Left renal cortex interstitium (tissue), 4 donors: ENCODE measurements around the gene XRCC5. TPM values are rescaled to one million over a fixed set of nuclear protein-coding genes. Genes with fewer than 3 reads are reported as not detected.
A peak's percentile ranks its signal among the peaks of the same experiment; 100 is the strongest.

Experiments used
- DNase-seq, 4 donors: peaks; one replicate each; pipeline ENCODE4 v3.0.0-alpha.2; 2013; ENCODE audit warnings: low read depth in 4 of 4, low spot score in 2 of 4, missing footprints in 1 of 4
- polyA plus RNA-seq, 4 donors: library from polyadenylated mRNA; unstranded; fragments of 120-200 nt; gene quantifications; one replicate each; pipeline ENCODE4 v1.2.1, GENCODE V29; 2013; ENCODE audit not compliant: insufficient read length in 4 of 4

The XRCC5 gene
- polyA plus RNA-seq, 4 donors: 278 to 392 (median 325) TPM

DNA sequence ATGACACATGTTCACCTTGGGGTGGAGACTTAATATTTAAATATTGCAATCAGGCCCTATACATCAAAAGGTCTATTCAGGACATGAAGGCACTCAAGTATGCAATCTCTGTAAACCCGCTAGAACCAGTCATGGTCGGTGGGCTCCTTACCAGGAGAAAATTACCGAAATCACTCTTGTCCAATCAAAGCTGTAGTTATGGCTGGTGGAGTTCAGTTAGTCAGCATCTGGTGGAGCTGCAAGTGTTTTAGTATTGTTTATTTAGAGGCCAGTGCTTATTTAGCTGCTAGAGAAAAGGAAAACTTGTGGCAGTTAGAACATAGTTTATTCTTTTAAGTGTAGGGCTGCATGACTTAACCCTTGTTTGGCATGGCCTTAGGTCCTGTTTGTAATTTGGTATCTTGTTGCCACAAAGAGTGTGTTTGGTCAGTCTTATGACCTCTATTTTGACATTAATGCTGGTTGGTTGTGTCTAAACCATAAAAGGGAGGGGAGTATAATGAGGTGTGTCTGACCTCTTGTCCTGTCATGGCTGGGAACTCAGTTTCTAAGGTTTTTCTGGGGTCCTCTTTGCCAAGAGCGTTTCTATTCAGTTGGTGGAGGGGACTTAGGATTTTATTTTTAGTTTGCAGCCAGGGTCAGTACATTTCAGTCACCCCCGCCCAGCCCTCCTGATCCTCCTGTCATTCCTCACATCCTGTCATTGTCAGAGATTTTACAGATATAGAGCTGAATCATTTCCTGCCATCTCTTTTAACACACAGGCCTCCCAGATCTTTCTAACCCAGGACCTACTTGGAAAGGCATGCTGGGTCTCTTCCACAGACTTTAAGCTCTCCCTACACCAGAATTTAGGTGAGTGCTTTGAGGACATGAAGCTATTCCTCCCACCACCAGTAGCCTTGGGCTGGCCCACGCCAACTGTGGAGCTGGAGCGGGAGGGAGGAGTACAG, 108.1 kb downstream of the XRCC5 start:
- no peak for DNase-seq

DNA sequence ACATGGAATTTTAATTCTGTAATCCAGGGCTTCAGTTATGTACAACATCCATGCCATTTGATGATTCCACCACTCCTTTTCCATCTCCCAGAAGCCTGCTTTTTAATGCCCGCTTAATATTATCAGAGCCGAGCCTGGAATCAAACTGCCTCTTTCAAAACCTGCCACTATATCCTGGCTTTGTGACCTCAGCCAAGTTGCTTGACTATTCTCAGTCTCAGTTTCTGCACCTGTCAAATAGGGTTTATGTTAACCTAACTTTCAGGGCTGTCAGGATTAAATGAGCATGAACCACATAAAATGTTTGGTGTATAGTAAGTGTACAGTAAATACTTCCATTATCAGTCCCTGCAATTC, 108.7 kb downstream of the XRCC5 start:
- no peak for DNase-seq

DNA sequence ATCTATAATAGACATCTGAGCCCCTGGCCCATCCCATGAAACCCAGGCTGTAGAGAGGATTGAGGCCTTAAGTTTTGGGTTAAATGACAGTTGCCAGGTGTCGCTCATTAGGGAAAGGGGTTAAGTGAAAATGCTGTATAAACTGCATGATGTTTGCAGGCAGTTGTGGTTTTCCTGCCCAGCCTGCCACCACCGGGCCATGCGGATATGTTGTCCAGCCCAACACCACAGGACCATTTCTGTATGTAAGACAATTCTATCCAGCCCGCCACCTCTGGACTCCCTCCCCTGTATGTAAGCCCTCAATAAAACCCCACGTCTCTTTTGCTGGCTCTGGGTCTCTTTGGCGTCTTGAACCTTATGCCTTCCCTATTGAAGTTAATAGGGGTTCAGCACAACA, 110.7 kb downstream of the XRCC5 start:
- no peak for DNase-seq

DNA sequence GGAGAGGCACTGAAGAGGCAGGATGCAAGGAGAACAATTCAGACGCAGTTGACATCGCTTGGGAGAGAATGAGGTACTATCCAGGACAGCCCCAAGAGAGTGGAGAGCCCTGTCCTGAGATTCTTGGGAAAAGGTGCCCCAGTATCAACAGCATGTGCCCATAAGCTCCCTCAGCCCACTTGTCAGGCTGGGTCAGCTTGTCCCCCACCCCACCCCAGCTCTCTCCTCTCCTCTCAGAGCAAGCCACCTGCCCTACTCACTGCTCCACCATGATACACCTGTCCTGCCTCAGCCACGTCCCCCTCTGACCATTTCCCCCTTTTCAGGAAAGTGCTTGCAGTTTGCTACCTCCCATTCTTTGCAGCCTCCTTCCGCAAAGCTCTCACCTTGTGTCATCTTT, 111.8 kb downstream of the XRCC5 start:
- DNase-seq: no peak

DNA sequence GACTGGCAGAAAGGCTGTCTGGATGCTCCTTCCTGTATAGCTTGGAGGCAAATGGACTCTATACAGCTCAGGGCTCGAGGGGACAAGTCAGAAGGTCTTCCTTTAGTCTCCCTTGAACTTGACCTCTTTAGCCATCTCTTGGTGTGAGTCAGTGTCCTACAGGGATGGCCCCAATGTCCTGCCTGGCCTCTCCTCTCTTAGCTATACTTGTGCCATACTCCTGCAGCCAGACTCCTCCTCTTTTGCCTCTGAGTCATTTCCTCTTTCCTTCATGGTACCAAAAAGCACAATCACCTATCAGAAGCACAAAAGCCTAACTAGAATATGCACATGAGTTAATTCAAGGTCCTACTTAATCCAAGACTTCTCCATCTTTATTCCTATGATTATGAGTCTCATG, 112.7 kb downstream of the XRCC5 start:
- no peak for DNase-seq

DNA sequence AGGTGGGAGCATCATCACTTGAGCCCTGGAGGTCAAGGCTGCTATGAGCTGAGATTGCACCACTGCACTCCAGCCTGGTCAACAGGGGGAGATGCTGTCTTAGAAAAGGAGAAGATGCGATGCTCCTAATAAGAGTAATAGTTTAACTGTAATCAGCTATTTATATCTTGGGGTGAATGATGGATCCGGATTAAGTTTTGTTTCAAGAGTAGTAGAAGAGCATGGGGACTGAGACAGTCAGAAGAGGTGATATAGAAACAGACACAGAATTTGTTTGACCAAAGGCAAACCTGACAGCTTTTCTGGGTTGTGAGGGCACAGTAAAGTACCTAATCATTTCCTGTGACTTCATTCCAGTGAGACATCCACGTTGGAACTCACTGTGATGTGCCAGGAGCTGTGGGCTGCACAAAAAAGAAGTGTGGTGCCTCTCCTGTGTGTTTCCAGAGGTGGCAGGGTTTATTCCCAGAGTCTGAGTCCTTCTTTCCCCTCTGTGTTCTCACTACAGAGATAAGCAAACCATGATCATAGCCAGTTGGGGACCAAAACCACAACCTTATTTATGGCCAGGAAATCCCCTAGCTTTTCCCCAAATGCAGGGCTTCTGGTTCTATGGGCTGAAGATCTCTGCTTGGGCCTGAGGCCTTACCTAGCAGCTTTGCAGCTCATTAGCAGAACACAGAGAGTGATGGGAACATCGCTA, 113.7 kb downstream of the XRCC5 start:
- no peak for DNase-seq

DNA sequence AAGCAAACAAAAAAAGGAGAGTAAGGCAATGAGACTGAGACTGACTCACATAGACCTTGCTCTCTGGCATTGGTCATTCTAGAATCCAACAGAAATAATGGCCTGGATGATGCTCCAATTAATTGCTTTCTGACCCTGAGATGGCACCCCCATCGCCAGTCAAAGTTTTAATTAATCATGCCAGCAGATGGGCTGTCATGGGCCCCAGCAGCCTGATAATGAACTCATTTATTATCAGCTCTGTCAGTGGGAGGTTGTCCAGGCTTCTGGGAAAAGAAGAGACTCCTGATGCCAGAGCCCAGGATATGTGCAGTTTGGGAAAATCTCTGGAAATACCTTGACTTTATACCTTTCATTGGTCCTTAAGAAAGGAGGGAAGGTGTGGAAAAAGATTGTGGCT, 115.2 kb downstream of the XRCC5 start:
- DNase-seq: no peak

DNA sequence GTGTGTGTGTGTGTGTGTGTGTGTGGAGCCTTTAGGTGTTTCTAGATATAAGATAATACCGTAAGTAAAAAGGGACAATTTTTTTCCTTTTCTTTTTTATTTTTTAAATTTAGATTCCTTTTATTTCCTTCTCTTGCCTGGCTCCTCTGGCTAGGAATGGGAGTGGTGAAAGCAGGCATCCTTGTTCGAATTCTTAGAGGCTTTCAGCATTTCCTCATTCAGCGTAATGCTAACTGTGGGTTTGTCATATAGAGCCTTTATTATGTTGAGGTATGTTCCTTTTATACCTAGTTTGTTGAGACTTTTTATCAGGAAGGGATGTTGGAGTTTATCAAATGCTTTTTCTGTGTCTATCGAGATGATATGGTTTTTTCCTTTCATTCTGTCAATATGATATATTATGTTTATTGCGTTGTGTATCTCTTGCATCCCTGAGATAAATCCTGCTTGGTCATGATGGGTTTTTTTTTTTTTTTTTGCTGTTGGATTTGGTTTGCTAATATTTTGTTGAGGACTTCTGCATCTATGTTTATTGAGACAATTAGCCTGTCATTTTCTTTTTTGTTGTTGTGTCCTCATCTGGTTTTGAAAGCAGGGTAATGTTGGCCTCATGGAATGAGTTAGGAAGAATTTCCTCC, 120.2 kb downstream of the XRCC5 start:
- DNase-seq: no peak

DNA sequence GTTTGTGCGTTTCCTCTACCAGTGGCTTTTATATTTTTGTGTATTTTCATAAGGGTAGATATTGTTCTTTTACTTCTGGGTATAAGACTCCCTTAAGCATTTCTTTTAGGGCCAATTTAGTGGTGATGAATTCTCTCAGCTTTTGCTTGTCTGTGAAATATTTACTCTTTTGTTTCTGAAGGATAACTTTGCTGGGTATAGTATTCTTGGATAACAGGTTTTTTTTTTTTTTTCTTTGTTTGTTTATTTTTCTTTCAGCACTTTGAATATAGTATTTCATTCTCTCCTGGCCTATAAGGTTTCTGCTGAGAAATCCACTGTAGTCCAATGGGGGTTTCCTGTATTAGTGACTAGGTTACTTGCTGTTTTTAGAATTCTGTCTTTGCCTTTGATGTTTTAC, 122.7 kb downstream of the XRCC5 start:
- no peak for DNase-seq

DNA sequence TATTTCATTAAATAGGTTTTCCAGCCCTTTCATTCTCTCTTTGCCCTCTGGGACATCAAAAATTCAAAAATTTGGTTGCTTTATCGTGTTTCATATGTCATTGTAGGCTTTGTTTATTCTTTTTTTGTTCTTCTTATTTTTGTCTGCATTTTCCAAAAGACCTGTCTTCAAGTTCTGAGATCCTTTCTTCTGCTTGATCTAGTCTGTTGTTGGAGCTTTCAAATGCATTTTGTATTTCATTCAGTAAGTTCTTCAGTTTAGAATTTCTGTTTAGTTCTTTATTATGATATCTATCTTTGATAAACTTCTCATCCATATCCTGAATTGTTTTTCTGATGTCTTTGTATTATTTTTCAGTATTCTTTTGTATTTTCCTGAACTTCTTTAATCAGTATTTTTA, 123.6 kb downstream of the XRCC5 start:
- no peak for DNase-seq

DNA sequence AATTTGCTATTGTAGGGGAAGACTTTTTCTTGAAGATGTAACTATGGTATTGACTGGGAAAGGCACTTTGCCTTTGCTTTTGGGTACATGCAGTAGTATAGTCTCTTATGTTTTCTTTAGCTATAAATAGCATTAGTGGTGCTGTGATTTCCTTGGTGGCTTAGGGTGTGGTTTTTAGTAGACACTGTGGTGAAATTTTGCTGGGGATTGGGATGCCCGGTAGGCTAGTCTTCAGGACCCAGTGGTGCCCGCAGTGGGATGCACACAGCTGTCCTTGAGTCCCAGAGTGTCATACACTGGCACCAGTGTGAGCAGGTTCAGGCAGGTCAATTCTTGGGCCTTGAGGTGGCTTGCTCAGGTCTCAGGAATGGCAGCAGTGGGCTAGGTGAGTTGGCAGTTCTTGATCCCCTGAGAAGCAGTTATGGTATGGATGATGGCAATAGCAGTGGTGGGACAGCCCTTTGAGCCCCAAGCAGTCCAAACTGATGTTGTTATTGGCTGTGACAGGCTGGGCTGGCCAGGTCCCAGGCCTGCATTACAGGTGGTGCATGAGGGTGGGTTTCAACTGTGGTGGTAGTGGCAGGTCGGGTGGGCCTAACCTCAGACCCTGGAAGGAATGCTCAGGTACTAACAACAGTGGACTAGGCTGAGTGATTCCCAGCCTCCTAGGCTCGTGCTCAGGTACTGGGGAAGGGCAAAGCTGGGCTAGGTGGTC, 124.3 kb downstream of the XRCC5 start:
- DNase-seq: no peak

DNA sequence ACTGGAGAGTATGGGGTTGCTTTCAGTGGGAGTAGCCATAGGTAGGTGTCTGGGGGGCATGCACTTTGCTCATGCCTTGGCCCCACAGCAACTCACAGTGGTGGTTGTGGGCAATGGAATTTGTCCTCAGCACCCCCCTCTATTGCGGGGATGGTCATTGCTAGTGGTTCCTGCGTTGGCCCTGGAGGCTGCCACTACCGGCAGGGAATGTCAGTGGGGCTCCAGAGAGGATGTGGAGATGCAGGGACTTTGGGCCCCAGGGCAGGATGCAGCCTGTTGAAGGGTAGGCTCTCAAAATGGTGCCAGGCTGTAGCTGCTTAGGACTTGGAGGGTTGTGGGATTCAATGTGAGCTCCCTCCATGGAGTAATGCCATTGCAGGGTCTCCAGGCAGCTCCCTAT, 125.0 kb downstream of the XRCC5 start:
- no peak for DNase-seq

DNA sequence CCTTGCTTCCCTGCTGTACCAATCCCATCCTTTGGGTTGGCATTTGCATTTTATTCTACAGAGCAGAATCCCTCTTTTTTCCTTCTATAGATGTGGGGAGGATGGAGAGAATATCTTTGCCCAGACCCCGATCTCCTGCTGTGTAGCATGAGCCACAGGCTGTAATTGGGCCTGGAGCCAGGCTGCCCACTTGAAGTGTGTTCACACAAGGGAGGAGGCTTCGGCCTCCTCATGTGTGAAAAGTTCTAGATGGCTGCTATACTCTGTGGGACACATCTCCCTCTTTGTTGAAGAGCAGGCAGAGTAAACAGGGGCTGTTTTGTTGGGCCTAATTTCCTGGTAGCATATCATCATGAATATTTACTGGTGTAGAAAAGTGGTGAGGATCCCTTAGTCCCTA, 126.3 kb downstream of the XRCC5 start:
- DNase-seq: no peak

DNA sequence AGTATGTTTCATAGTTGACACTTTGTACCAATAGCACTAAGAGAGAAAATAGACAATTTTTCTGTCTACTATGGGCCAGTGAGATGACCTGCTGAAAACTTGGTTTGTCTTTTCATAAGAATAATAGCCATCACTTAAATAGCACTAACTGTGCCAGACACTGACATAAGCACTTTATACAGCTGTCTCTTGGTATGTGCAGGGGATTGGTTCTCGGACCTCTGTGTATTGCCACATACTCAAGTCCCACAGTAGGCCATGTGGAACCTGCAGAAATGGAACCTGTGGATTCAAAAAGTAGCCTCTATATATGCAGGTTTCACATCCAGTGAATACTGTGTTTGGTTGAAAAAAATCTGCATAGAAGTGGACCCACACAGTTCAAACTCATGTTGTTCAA, 126.7 kb downstream of the XRCC5 start:
- no peak for DNase-seq

DNA sequence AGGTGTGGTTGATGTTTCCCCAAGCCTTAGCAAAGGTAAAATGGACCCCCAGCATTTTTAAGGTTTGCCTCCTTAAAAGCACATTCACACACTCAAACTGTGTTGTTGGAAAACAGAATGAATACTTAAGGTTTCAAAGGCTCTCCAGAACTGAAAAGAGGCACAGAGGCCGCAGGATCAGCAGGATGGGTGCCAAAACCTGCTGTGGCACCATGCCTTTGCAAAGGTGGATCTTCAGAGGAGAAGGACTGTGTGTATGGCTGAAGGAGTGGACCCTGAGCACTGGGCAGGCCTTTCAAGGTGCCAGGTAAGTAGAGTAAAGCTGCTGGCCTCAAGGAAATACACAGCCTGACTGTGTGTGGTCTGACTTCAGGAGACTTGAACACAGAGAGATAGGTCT, 127.3 kb downstream of the XRCC5 start:
- no peak for DNase-seq

DNA sequence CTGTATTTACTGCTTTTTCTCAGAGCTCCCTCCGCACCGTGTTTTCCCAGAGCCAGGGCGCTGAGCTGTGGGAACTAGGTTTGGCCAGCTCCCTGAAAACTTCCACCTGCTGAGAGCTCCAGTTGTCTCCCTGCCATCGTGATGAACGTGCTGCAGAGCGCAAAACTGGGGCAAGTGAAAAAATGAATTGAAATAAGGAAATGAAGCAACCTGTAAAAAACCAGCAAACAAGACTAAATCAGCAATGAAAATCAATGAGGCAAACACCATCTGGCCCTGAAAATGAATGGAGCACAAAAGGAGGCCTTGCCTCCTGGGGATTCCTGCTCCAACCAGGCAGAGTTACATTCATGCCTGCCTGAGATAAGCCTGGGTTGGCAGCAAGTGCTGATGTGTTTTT, 133.2 kb downstream of the XRCC5 start:
- peak in 1 of 4 donors; percentile 8 for DNase-seq

DNA sequence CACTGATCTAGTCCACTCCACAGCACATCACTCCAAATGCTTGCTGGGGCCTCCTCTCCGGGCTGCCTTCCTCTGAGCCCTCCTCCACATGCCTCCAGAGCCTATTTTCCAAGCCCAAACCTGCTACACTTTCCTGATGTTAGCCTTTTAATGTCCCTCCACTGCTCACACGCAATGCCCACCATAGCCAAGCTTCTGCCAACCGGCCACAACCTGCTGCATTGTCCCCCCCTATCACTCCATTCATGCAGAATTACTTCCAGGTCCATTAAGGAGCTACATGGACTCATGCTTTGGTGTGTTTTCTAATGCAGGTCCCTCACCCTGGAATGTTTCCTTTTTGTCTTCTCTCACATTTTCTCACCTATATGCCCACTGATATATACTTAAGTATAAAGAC, 133.9 kb downstream of the XRCC5 start:
- DNase-seq: no peak

DNA sequence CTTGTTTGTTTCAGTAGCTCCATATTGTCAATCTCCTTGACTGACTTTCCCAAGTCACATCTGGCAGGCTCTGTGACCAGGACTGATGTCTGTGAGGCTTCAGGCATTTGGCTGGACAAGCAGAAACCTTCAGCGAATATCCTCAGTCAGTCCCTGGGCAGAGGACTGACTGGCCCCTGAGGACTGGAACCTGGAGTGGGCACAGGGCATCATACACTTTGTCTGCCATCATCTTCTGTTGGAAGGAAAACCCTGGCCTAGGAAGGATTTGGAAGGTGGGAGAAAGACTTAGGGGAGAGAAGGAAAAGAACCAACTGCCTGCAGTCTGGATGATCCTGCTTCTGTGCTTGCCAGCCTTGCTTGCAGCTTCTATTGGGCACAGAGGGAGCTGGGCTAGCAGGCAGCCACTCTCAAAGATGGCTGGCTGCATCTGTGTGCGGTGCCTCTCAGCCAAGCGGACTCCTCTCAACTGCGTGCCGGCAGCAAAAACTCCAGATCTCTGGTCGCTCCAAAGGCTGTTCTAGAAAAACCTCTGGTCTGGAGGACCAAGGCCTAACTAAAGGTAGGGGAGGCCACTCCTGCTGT, 136.3 kb downstream of the XRCC5 start:
- no peak for DNase-seq

DNA sequence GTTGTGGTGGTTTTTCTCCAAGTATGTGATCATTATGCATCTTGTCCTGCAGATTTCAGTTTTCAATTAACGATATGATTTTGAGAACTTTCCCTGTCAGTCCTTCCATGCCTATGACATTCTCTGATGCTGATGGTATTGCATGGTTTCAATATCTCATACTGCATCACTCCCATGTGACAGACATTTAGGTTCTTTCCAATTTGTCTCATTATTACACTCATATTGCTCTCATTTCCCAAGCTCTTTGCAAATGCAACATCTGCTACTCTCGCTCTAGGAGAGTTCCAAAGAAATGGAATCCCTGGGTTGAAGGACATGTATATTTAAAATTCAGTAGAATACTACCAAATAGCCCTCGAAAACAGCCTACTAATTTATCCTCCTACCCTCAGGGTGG, 137.6 kb downstream of the XRCC5 start:
- no peak for DNase-seq
